Measurements from ENCODE around the gene NIPBL.
"Not testable (repeated sequence)": the region's sequence is repeated elsewhere in the genome, so short reads cannot be mapped to it uniquely, and the experiment has no call there.

NIPBL gene

GRCh38 chr5:36902353-36902752 is 25.8 kb downstream of the NIPBL start:
- Histone ChIP-seq H3K4me3 (ENCODE audit: low read depth in 1 of 2, low read length in 2 of 2) (no peak overlapping the region), H2AFZ (ENCODE audit: low read depth, low read length) (no peak overlapping the region), H3K9me3 (ENCODE audit: insufficient read depth, low read length, severe bottlenecking) (no peaks in the 10 kb centered on the region), H4K20me1 (ENCODE audit: insufficient read depth, low read length) (peaks cover 64% of the 10 kb centered on the region; the same call in 1 of the 2 replicates), H3K27ac (ENCODE audit: low read length) (no peak overlapping the region), H3K36me3 (ENCODE audit: insufficient read depth, low read length) (no peaks in the 10 kb centered on the region), H3K4me1 (ENCODE audit: insufficient read depth, low read length) (no peaks in the 10 kb centered on the region), H3K4me2 (ENCODE audit: insufficient read depth, low read length) (no peak overlapping the region), H3K79me2 (ENCODE audit: insufficient read depth, low read length) (peaks cover 99% of the 10 kb centered on the region), H3K27me3 (ENCODE audit: insufficient read depth, low read length, poor library complexity) (no peaks in the 10 kb centered on the region), H3K9ac (ENCODE audit: low read depth, low read length) (no peak overlapping the region)
- ATAC-seq (ENCODE audit: insufficient read depth, low read depth), result no peak
- TF ChIP-seq CTCF (IDR thresholded peaks at IDR 0.05; ENCODE audit: borderline replicate concordance, extremely low read depth, low read length, poor library complexity, severe bottlenecking), result no peak
- no peak for DNase-seq

GRCh38 chr5:36904677-36905076 is 28.1 kb downstream of the NIPBL start:
- H3K9me3 ChIP-seq (ENCODE audit: insufficient read depth, low read length, severe bottlenecking), result no peaks in the 10 kb centered on the region
- no peak overlapping the region for H3K27ac ChIP-seq (ENCODE audit: low read length)
- no peak overlapping the region for H3K9ac ChIP-seq (ENCODE audit: low read depth, low read length)
- no peak overlapping the region for H3K4me2 ChIP-seq (ENCODE audit: insufficient read depth, low read length)
- peaks cover 68% of the 10 kb centered on the region for H4K20me1 ChIP-seq (ENCODE audit: insufficient read depth, low read length)
- H3K4me3 ChIP-seq (ENCODE audit: low read depth in 1 of 2, low read length in 2 of 2), result no peak overlapping the region
- no peak for DNase-seq
- TF ChIP-seq CTCF (IDR thresholded peaks at IDR 0.05; ENCODE audit: borderline replicate concordance, extremely low read depth, low read length, poor library complexity, severe bottlenecking), result no peak
- H2AFZ ChIP-seq (ENCODE audit: low read depth, low read length), result no peak overlapping the region
- H3K79me2 ChIP-seq (ENCODE audit: insufficient read depth, low read length), result peaks cover 99% of the 10 kb centered on the region
- no peaks in the 10 kb centered on the region for H3K27me3 ChIP-seq (ENCODE audit: insufficient read depth, low read length, poor library complexity)
- no peaks in the 10 kb centered on the region for H3K36me3 ChIP-seq (ENCODE audit: insufficient read depth, low read length)
- ATAC-seq (ENCODE audit: insufficient read depth, low read depth), result no peak
- H3K4me1 ChIP-seq (ENCODE audit: insufficient read depth, low read length), result no peaks in the 10 kb centered on the region

- Histone ChIP-seq H3K9ac (ENCODE audit: low read depth, low read length) (no peak overlapping the region), H3K4me3 (ENCODE audit: low read depth in 1 of 2, low read length in 2 of 2) (no peak overlapping the region), H3K4me1 (ENCODE audit: insufficient read depth, low read length) (no peaks in the 10 kb centered on the region), H4K20me1 (ENCODE audit: insufficient read depth, low read length) (peaks cover 73% of the 10 kb centered on the region), H3K36me3 (ENCODE audit: insufficient read depth, low read length) (no peaks in the 10 kb centered on the region), H3K79me2 (ENCODE audit: insufficient read depth, low read length) (peaks cover 99% of the 10 kb centered on the region), H3K27ac (ENCODE audit: low read length) (no peak overlapping the region), H2AFZ (ENCODE audit: low read depth, low read length) (no peak overlapping the region), H3K4me2 (ENCODE audit: insufficient read depth, low read length) (no peak overlapping the region), H3K9me3 (ENCODE audit: insufficient read depth, low read length, severe bottlenecking) (no peaks in the 10 kb centered on the region), H3K27me3 (ENCODE audit: insufficient read depth, low read length, poor library complexity) (no peaks in the 10 kb centered on the region)
- TF ChIP-seq EZH2 (IDR thresholded peaks at IDR 0.05; ENCODE audit: borderline replicate concordance, low read depth, low read length, severe bottlenecking), result no peak
- no peak for TF ChIP-seq CTCF (IDR thresholded peaks at IDR 0.05; ENCODE audit: borderline replicate concordance, extremely low read depth, low read length, poor library complexity, severe bottlenecking)
- ATAC-seq (ENCODE audit: insufficient read depth, low read depth) (no peak), DNase-seq (no peak)
Observed at GRCh38 chr5:36908544-36909260, 32.1 kb downstream of the NIPBL start.

GRCh38 chr5:36915653-36916052 is 39.1 kb downstream of the NIPBL start:
- Histone ChIP-seq H3K36me3 (ENCODE audit: insufficient read depth, low read length) (no peaks in the 10 kb centered on the region), H3K9me3 (ENCODE audit: insufficient read depth, low read length, severe bottlenecking) (no peaks in the 10 kb centered on the region), H3K9ac (ENCODE audit: low read depth, low read length) (no peak overlapping the region), H2AFZ (ENCODE audit: low read depth, low read length) (no peak overlapping the region), H3K27me3 (ENCODE audit: insufficient read depth, low read length, poor library complexity) (no peaks in the 10 kb centered on the region), H3K27ac (ENCODE audit: low read length) (no peak overlapping the region), H3K4me1 (ENCODE audit: insufficient read depth, low read length) (no peaks in the 10 kb centered on the region), H4K20me1 (ENCODE audit: insufficient read depth, low read length) (peaks cover 60% of the 10 kb centered on the region), H3K4me2 (ENCODE audit: insufficient read depth, low read length) (no peak overlapping the region), H3K4me3 (ENCODE audit: low read depth in 1 of 2, low read length in 2 of 2) (no peak overlapping the region), H3K79me2 (ENCODE audit: insufficient read depth, low read length) (peaks cover 91% of the 10 kb centered on the region)
- ATAC-seq (ENCODE audit: insufficient read depth, low read depth), result no peak
- TF ChIP-seq EZH2 (IDR thresholded peaks at IDR 0.05; ENCODE audit: borderline replicate concordance, low read depth, low read length, severe bottlenecking) (no peak), CTCF (IDR thresholded peaks at IDR 0.05; ENCODE audit: borderline replicate concordance, extremely low read depth, low read length, poor library complexity, severe bottlenecking) (no peak)
- no peak for DNase-seq

- H3K4me2 ChIP-seq (ENCODE audit: insufficient read depth, low read length); H3K9me3 ChIP-seq (ENCODE audit: insufficient read depth, low read length, severe bottlenecking); H3K27me3 ChIP-seq (ENCODE audit: insufficient read depth, low read length, poor library complexity); DNase-seq; H2AFZ ChIP-seq (ENCODE audit: low read depth, low read length); H3K4me1 ChIP-seq (ENCODE audit: insufficient read depth, low read length); H3K4me3 ChIP-seq (ENCODE audit: low read depth in 1 of 2, low read length in 2 of 2); H3K9ac ChIP-seq (ENCODE audit: low read depth, low read length); ATAC-seq (ENCODE audit: insufficient read depth, low read depth); H3K27ac ChIP-seq (ENCODE audit: low read length); H3K36me3 ChIP-seq (ENCODE audit: insufficient read depth, low read length): not testable (repeated sequence)
- H3K79me2 ChIP-seq (ENCODE audit: insufficient read depth, low read length), result peaks cover 91% of the 10 kb centered on the region
- peaks cover 60% of the 10 kb centered on the region for H4K20me1 ChIP-seq (ENCODE audit: insufficient read depth, low read length)
Observed at GRCh38 chr5:36916614-36917013, 40.0 kb downstream of the NIPBL start.
